ENCODE results near the gene MCC. TPM values are rescaled to one million over a fixed set of nuclear protein-coding genes. Genes with fewer than 3 reads are reported as not detected.
A peak's percentile ranks its signal among the peaks of the same experiment; 100 is the strongest.

MCC gene
- total RNA-seq, 2 donors from 2014 or later: 7.5 to 9.9 TPM

DNA sequence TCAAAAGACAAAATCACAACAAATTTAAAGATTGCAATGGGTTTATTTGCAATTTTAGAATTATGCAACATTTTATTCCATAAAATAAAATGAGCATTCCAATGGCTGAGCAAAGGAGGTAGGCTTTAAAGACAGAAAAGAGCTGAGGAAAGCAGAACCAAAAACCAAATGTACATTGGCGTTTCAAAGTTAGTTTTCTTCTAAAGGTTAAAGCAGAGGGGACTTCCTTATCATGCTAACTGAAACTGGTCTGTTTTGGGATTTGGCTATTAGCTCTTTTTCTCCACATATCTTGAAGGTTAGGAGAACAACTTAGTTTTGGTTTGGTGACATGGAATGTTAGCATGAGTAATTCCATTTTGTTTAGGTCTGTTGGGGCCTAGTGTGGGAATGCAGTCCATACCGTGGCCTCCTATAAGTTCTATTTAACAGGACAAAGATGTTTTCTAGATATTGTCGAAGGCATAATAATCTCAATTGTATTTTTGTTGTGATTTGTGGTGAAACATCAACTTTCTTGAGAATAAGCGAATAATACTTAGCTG lies 491.4 kb downstream of the MCC start:
- Histone ChIP-seq H3K4me3 (no peak overlapping the region), H3K27ac (no peak overlapping the region), H3K9me3 (no peaks in the 10 kb centered on the region), H3K27me3 (no peaks in the 10 kb centered on the region), H3K4me1 (no peaks in the 10 kb centered on the region), H3K36me3 (replicated peaks in 1 of 2; ENCODE audit: insufficient read depth in 1 of 2, low read depth in 2 of 2) (no peaks in the 10 kb centered on the region)
- intact Hi-C loops (cut with DNase I): no loop called here
- 86 to 88% methylated on average over 4 of the region's 4 CpGs for WGBS, 2 donors
- DNase-seq (no peak), ATAC-seq (no peak)
- TF ChIP-seq, protein P1, sequence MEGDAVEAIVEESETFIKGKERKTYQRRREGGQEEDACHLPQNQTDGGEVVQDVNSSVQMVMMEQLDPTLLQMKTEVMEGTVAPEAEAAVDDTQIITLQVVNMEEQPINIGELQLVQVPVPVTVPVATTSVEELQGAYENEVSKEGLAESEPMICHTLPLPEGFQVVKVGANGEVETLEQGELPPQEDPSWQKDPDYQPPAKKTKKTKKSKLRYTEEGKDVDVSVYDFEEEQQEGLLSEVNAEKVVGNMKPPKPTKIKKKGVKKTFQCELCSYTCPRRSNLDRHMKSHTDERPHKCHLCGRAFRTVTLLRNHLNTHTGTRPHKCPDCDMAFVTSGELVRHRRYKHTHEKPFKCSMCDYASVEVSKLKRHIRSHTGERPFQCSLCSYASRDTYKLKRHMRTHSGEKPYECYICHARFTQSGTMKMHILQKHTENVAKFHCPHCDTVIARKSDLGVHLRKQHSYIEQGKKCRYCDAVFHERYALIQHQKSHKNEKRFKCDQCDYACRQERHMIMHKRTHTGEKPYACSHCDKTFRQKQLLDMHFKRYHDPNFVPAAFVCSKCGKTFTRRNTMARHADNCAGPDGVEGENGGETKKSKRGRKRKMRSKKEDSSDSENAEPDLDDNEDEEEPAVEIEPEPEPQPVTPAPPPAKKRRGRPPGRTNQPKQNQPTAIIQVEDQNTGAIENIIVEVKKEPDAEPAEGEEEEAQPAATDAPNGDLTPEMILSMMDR (IDR thresholded peaks at IDR 0.05): no peak
- TF ChIP-seq POLR2A (IDR thresholded peaks at IDR 0.05): no peak

DNA sequence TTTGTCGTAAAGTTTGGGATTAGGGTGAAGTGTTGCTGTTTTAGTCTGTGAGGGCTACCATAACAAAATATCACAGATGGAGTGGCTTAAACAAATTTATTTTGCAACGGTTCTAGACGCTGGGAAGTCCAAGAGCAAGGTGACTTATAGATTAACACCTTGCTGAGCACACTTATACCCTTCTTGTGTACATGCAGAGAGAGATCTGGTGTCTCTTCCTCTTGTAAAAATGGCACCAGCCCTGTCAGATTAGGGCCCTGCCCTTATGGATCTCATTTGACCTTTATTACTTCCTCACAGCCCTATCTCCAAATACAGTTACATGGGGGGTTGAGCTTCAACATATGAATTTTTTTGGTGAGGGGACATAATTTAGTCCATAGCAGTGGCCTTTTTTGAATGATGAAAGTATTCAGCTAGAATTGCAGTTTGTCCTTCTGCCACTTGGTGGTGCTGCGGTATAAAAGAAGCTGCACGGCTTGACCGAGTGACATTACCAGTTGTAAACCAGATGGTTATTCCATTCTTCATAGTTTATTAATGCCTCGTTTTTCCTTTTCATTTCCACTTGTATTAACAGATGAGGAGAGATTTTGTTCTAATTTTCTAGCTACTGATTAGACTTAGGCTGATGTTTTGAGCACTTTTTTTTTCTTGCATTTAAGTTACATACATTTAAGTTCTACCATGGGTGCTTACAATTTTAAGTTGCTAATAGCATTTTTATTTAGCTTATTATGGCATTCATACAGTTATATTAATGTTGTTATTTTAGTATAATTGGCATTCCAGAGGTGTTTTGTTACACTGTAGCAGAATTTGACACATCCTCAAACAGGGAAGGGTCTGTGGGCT lies 492.3 kb downstream of the MCC start:
- Histone ChIP-seq H3K27me3 (no peaks in the 10 kb centered on the region), H3K9me3 (no peaks in the 10 kb centered on the region), H3K36me3 (replicated peaks in 1 of 2; ENCODE audit: insufficient read depth in 1 of 2, low read depth in 2 of 2) (no peaks in the 10 kb centered on the region), H3K4me1 (no peaks in the 10 kb centered on the region), H3K27ac (no peak overlapping the region), H3K4me3 (no peak overlapping the region)
- no peak for TF ChIP-seq POLR2A (IDR thresholded peaks at IDR 0.05)
- TF ChIP-seq, protein P1 (IDR thresholded peaks at IDR 0.05): peak; percentile 76 to 90 (median 86)
- intact Hi-C loops (cut with DNase I): no loop called here
- DNase-seq (peak; percentile 71 to 84 (median 76)), ATAC-seq (peak; percentile 77)
- WGBS, 2 donors: 17 to 18% methylated on average over 7 of the region's 7 CpGs

DNA sequence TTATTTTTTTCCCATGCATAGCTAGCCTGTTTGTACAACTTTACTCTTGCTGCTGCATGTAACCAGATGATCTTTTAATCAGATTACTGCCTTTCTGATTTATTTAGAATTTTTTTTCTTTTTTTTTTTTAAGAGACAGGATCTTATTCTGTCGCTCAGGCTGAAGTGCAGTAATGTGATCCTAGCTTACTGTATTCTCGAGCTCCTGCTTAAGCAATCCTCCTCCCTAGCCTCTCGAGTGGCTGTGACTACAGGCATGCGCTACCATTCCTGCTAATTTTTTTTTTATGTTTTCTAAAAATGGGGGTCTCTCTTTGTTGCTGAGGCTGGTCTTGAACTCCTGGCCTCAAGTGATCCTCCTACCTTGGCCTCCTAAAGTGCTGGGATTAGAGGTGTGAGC lies 502.0 kb downstream of the MCC start:
- H3K4me1 ChIP-seq: no peaks in the 10 kb centered on the region
- H3K27ac ChIP-seq: no peak overlapping the region
- intact Hi-C loops (cut with DNase I): no loop called here
- DNase-seq (no peak), ATAC-seq (no peak)
- no peak overlapping the region for H3K4me3 ChIP-seq
- H3K9me3 ChIP-seq: no peaks in the 10 kb centered on the region
- no peaks in the 10 kb centered on the region for H3K27me3 ChIP-seq
- no peak for TF ChIP-seq POLR2A (IDR thresholded peaks at IDR 0.05)
- TF ChIP-seq, protein P1 (IDR thresholded peaks at IDR 0.05): no peak
- H3K36me3 ChIP-seq (replicated peaks in 1 of 2; ENCODE audit: insufficient read depth in 1 of 2, low read depth in 2 of 2): no peaks in the 10 kb centered on the region
- 95 to 97% methylated on average over 4 of the region's 4 CpGs for whole genome bisulfite sequencing, 2 donors

DNA sequence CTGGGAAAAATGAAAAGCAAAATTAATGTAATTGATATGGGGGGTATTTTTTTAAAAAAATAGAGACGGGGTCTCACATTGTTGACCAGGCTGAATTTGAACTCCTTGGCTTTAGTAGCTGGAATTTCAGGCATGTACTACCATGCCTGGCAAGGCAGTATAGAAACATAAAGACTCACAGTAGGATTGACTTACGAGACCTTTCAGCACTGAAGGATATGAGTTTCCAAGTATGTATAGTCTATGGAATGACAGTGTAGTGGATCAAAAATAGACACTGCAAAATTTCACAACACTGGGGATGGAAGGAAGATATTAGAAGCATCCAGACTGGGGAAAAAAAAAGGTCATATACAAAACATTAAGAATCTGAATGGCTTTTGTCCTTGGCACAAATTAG lies 504.9 kb downstream of the MCC start:
- DNase-seq (no peak), ATAC-seq (no peak)
- TF ChIP-seq POLR2A (IDR thresholded peaks at IDR 0.05): no peak
- TF ChIP-seq, protein P1 (IDR thresholded peaks at IDR 0.05): no peak
- no peak overlapping the region for H3K27ac ChIP-seq
- H3K27me3 ChIP-seq: no peaks in the 10 kb centered on the region
- peaks cover 5% of the 10 kb centered on the region for H3K4me1 ChIP-seq
- WGBS, 2 donors: 91 to 95% methylated on average over 2 of the region's 2 CpGs
- intact Hi-C loops (cut with DNase I): no loop called here
- no peaks in the 10 kb centered on the region for H3K9me3 ChIP-seq
- no peaks in the 10 kb centered on the region for H3K36me3 ChIP-seq (replicated peaks in 1 of 2; ENCODE audit: insufficient read depth in 1 of 2, low read depth in 2 of 2)
- H3K4me3 ChIP-seq: no peak overlapping the region
